Neural progenitor cell (in vitro differentiated cells): ENCODE measurements around the gene GDF7. TPM values are rescaled to one million over a fixed set of nuclear protein-coding genes. Genes with fewer than 3 reads are reported as not detected.

ENCODE experiments used
- DNase-seq: peaks from one replicate; pipeline ENCODE4 v3.0.0-alpha.2; 2016; ENCODE audit warnings: low spot score
- H2AFZ ChIP-seq: fragments of 200-600 bp; sonication (generic); replicated peaks from 2 replicates; pipeline ENCODE4 v1.6.1; 2016; ENCODE audit warnings: antibody characterized with exemption
- H3F3A ChIP-seq: fragments of 200-600 bp; sonication (generic); 2 replicates; pipeline ENCODE4 v1.6.1; 2016; ENCODE audit warnings: antibody characterized with exemption, low read depth
- H3K27ac ChIP-seq: fragments of 200-600 bp; sonication (generic); 2 replicates; pipeline ENCODE4 v1.5.1; 2016; ENCODE audit warnings: mild to moderate bottlenecking
- H3K27me3 ChIP-seq: fragments of 200-600 bp; sonication (generic); 2 replicates; pipeline ENCODE4 v1.6.1; 2016; ENCODE audit warnings: mild to moderate bottlenecking, moderate library complexity
- H3K36me3 ChIP-seq: fragments of 200-600 bp; sonication (generic); 2 replicates; pipeline ENCODE4 v1.5.1; 2016
- H3K4me1 ChIP-seq: fragments of 200-600 bp; sonication (generic); 2 replicates; pipeline ENCODE4 v1.6.1; 2016; ENCODE audit warnings: mixed run types
- H3K4me2 ChIP-seq: fragments of 200-600 bp; sonication (generic); 2 replicates; pipeline ENCODE4 v1.6.1; 2016
- H3K4me3 ChIP-seq: fragments of 200-600 bp; sonication (generic); 2 replicates; pipeline ENCODE4 v1.5.1; 2016
- H3K79me2 ChIP-seq: fragments of 200-600 bp; sonication (generic); 2 replicates; pipeline ENCODE4 v1.6.1; 2016; ENCODE audit warnings: low read depth
- H3K9ac ChIP-seq: fragments of 200-600 bp; sonication (generic); 2 replicates; pipeline ENCODE4 v1.6.1; 2016
- H3K9me3 ChIP-seq: fragments of 200-600 bp; sonication (generic); 2 replicates; pipeline ENCODE4 v1.5.1; 2016; ENCODE audit warnings: low read depth
- H4K20me1 ChIP-seq: fragments of 200-600 bp; sonication (generic); 2 replicates; pipeline ENCODE4 v1.6.1; 2016; ENCODE audit warnings: low read depth
- H3K27ac Mint-ChIP-seq: 3 replicates; pipeline ENCODE4 v1.8.0; 2021; ENCODE audit warnings: mixed read lengths
- H3K27me3 Mint-ChIP-seq: 2 replicates; pipeline ENCODE4 v1.8.0; 2022; ENCODE audit warnings: low read depth, mild to moderate bottlenecking, inconsistent platforms, moderate library complexity, mixed read lengths; ENCODE audit not compliant: insufficient read depth
- H3K36me3 Mint-ChIP-seq: 3 replicates; pipeline ENCODE4 v1.8.0; 2021; ENCODE audit warnings: mixed read lengths
- H3K4me1 Mint-ChIP-seq: 3 replicates; pipeline ENCODE4 v1.8.0; 2021; ENCODE audit warnings: mixed read lengths
- H3K4me3 Mint-ChIP-seq: 3 replicates; pipeline ENCODE4 v1.8.0; 2021; ENCODE audit warnings: mild to moderate bottlenecking, moderate library complexity, mixed read lengths
- H3K9me3 Mint-ChIP-seq: 3 replicates; pipeline ENCODE4 v1.8.0; 2020; ENCODE audit warnings: mixed read lengths
- CTCF ChIP-seq: fragments of 200-600 bp; sonication (generic); IDR thresholded peaks from 2 replicates; pipeline ENCODE4 v1.5.1; 2017; ENCODE audit warnings: antibody characterized with exemption, mild to moderate bottlenecking
- EZH2 ChIP-seq: fragments of 200-600 bp; sonication (generic); IDR thresholded peaks from 2 replicates; pipeline ENCODE4 v1.6.1; 2017; ENCODE audit warnings: antibody characterized with exemption, mild to moderate bottlenecking, moderate library complexity
- EZH2phosphoT487 ChIP-seq: fragments of 200-600 bp; sonication (generic); IDR thresholded peaks from 2 replicates; pipeline ENCODE4 v1.6.1; 2017; ENCODE audit warnings: antibody characterized with exemption
- total RNA-seq: library from RNA; depleted of rRNA; stranded (reverse); fragments of >200 nt; gene quantifications from 2 replicates; pipeline ENCODE4 v1.2.3, GENCODE V29; 2015; ENCODE audit warnings: low replicate concordance

Gene GDF7
- total RNA-seq, 1 donor from 2014 or later, result not detected

GRCh38 chr2:20620696-20621365 is 46.1 kb upstream of the GDF7 start:
- peaks cover 9% of the 10 kb centered on the region for H3K36me3 Mint-ChIP-seq
- no peaks in the 10 kb centered on the region for H3K9me3 Mint-ChIP-seq
- no peak overlapping the region for H3K4me3 Mint-ChIP-seq
- Histone ChIP-seq H3K4me1 (peaks cover 24% of the 10 kb centered on the region), H3K27me3 (no peaks in the 10 kb centered on the region), H3K9me3 (no peaks in the 10 kb centered on the region), H2AFZ (no peak overlapping the region), H4K20me1 (peaks cover 7% of the 10 kb centered on the region), H3K4me2 (no peak overlapping the region), H3K79me2 (no peaks in the 10 kb centered on the region), H3K27ac (no peak overlapping the region), H3K36me3 (no peaks in the 10 kb centered on the region), H3F3A (no peaks in the 10 kb centered on the region), H3K4me3 (no peak overlapping the region), H3K9ac (no peak overlapping the region)
- DNase-seq, result no peak
- peaks cover 60% of the 10 kb centered on the region for H3K4me1 Mint-ChIP-seq
- H3K27me3 Mint-ChIP-seq, result peaks cover 4% of the 10 kb centered on the region
- TF ChIP-seq EZH2 (no peak), EZH2phosphoT487 (no peak), CTCF (no peak)
- H3K27ac Mint-ChIP-seq, result peak overlapping the region; percentile 3

GRCh38 chr2:20621366-20622295 is 45.3 kb upstream of the GDF7 start:
- no peaks in the 10 kb centered on the region for H3K36me3 ChIP-seq
- no peaks in the 10 kb centered on the region for H3K79me2 ChIP-seq
- no peak overlapping the region for H2AFZ ChIP-seq
- H3K27me3 ChIP-seq, result no peaks in the 10 kb centered on the region
- H3K9ac ChIP-seq, result no peak overlapping the region
- Mint-ChIP-seq H3K9me3 (no peaks in the 10 kb centered on the region), H3K4me3 (no peak overlapping the region), H3K36me3 (peaks cover 9% of the 10 kb centered on the region), H3K27me3 (peaks cover 4% of the 10 kb centered on the region), H3K4me1 (peaks cover 63% of the 10 kb centered on the region), H3K27ac (peak overlapping the region; percentile 28)
- TF ChIP-seq EZH2, result no peak
- TF ChIP-seq CTCF, result no peak
- no peak for TF ChIP-seq EZH2phosphoT487
- no peaks in the 10 kb centered on the region for H3K9me3 ChIP-seq
- no peaks in the 10 kb centered on the region for H3F3A ChIP-seq
- no peak overlapping the region for H3K27ac ChIP-seq
- H3K4me3 ChIP-seq, result no peak overlapping the region
- H3K4me2 ChIP-seq, result no peak overlapping the region
- no peak for DNase-seq
- peaks cover 16% of the 10 kb centered on the region for H3K4me1 ChIP-seq
- peaks cover 4% of the 10 kb centered on the region for H4K20me1 ChIP-seq

- Histone ChIP-seq H4K20me1 (no peaks in the 10 kb centered on the region), H2AFZ (no peak overlapping the region), H3K9ac (no peak overlapping the region), H3K9me3 (no peaks in the 10 kb centered on the region), H3K27ac (no peak overlapping the region), H3K4me1 (peaks cover 10% of the 10 kb centered on the region), H3K27me3 (no peaks in the 10 kb centered on the region), H3F3A (no peaks in the 10 kb centered on the region), H3K79me2 (no peaks in the 10 kb centered on the region), H3K36me3 (no peaks in the 10 kb centered on the region), H3K4me3 (no peak overlapping the region), H3K4me2 (no peak overlapping the region)
- DNase-seq, result no peak
- TF ChIP-seq EZH2 (no peak), CTCF (no peak), EZH2phosphoT487 (no peak)
- no peaks in the 10 kb centered on the region for H3K9me3 Mint-ChIP-seq
- no peak overlapping the region for H3K4me3 Mint-ChIP-seq
- H3K27ac Mint-ChIP-seq, result no peak overlapping the region
- peaks cover 4% of the 10 kb centered on the region for H3K27me3 Mint-ChIP-seq
- peaks cover 9% of the 10 kb centered on the region for H3K36me3 Mint-ChIP-seq
- peaks cover 61% of the 10 kb centered on the region for H3K4me1 Mint-ChIP-seq
Measured at GRCh38 chr2:20622296-20622686, 44.7 kb upstream of the GDF7 start.
